Measurements from ENCODE around the gene BCL11A.

BCL11A gene

GRCh38 chr2:60544954-60545560 is 8.4 kb downstream of the BCL11A start:
- no peak for DNase-seq (ENCODE audit: low read depth)

GRCh38 chr2:60544062-60544461 is 9.4 kb downstream of the BCL11A start:
- no peak for DNase-seq (ENCODE audit: low read depth)

DNA sequence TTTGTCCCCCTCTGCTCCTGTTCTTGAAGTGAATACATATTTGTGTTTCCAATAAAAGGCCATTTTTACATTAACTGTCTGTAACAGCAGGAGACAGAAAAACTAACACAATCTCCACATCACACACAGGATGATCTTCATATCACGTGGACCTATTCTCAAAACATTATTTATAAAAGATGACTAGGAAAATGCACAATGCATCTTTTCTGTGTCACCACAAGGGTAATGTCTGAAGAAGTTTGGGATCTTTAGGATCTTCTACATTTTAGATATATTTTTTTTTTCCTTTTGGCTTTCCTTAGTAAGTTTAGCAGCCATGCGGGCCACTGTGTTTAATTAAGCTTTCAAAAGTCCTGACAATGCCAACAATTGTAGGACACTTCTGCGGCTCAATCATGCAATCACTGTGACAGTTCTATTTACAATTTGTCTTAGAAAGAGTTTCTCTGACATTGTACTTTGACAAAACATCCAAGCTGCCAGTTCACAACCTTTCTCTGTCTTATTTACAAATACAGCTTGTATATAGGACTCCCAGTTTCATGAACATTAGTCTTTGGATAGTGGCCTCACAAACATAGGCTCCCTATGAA is 12.3 kb downstream of the BCL11A start:
- no peak for DNase-seq (ENCODE audit: low read depth)

DNA sequence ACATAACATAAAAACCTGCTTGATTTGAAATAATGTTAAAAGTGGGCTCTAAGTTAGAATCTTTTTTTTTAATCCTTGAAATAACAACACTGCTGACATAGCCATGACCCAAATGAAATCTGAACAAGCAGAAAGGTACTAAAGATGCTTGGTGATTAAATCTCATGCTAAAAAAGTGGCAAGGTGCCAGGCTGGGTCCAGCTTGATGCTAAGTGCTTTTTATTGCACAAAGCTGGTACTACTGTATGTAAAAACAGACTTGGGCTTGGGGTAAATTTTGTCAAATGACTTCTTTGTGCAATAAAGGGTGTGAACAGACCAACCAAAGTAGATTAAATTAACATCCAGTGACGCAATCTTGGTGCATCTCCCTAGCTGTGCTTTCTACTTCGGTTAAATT is 13.4 kb downstream of the BCL11A start:
- DNase-seq (ENCODE audit: low read depth): no peak

GRCh38 chr2:60539140-60539539 is 14.3 kb downstream of the BCL11A start:
- no peak for DNase-seq (ENCODE audit: low read depth)

- DNase-seq (ENCODE audit: low read depth): no peak
Observed at GRCh38 chr2:60538101-60538500, 15.4 kb downstream of the BCL11A start.

GRCh38 chr2:60536746-60537145 is 16.7 kb downstream of the BCL11A start:
- no peak for DNase-seq (ENCODE audit: low read depth)

DNA sequence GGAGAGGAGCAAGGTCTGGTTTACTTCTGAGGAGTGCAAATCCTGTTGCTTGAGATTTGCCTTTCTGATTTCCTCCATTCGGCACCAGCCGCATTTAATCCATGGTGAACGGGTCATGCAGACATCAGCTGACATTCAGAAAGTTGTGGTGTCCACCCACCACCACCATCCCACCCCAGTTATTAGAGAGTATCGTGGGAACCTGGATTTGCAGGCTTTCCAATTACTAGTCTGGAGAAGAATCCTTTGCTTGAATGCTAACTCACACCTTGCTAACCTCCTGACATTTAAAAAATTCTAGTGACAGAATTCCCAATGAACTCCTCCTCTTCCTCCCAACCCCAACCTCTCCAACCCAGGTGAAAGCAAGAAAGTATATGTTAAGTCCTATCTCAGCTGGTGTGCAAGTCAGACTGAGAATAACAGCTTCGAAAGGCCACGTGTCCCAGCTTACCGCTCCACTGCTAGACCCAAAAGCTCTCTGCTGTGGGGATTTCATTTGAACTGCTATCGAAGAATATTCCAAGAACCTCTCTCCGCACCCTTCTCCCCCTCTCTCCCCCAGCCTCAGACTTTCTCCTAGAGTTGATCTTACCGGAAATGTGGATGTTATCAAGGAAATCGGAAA is 17.7 kb downstream of the BCL11A start:
- DNase-seq (ENCODE audit: low read depth): no peak

- DNase-seq (ENCODE audit: low read depth): no peak
Observed at GRCh38 chr2:60534892-60535684, 18.4 kb downstream of the BCL11A start.

- DNase-seq (ENCODE audit: low read depth): no peak
Observed at GRCh38 chr2:60534052-60534685, 19.3 kb downstream of the BCL11A start.

DNA sequence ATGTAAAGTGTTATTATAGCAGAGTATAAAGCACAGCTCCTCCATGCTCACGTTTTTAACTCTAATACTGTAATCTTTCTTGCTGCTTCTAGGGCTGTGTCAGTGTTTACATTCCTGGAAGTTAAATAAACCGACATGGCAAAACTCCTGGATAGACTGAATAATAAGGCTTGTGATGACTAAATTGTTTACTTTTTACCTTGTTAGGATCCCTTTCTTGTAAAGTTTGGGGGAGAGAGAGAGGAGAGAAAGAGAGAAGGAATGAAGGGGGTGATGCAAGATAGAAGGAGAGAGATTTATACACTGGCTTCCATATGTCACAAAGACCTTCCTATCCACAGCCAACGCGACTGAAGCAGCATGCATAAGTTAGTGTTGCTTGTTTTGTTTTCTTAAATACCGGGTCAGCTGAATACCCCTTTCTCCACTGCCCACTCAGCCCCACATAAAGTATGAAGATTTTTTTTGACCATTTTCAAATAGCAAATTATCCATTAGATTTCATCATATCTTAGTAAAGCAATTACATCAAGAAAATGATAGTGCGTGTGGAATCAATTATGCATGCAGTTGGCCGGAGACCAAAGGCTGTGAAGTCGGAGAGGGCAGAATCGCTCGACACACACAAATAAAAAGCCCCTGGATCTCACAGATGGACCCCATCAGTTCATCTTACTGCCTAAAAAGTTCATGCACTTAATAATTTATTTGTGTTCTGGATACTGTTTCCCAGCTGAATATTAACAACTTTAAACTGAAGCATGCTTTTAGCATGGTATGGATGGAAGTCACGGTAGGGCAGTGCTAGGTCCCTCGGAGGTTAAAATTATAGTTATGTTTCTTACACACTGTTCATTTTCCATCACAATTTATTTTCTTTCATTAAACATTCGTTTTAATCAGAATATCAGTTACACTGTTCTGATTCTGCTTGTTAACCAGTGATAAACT is 20.1 kb downstream of the BCL11A start:
- peak; percentile 28 for DNase-seq (ENCODE audit: low read depth)

GRCh38 chr2:60532421-60532820 is 21.0 kb downstream of the BCL11A start:
- no peak for DNase-seq (ENCODE audit: low read depth)

DNA sequence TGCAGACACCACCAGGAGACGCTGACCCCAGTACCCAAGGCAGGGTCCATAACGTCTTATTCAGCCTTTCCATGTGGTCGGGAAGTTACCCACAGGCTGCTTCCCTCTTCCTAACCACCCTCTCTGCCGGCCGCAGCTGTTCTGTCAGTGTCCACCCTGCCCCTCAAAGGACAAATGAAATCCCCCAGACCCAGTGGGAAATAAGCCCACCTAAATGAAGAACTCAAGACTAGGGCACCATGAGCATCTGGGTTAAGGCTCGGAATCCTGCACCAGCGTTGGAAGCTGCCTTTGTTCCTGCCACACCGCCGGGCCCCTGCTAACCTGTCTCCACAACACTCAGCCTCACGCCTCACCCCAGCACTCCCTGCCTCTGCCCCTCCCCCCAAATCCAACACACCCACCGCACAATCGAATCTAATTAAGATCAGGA is 21.7 kb downstream of the BCL11A start:
- no peak for DNase-seq (ENCODE audit: low read depth)

DNA sequence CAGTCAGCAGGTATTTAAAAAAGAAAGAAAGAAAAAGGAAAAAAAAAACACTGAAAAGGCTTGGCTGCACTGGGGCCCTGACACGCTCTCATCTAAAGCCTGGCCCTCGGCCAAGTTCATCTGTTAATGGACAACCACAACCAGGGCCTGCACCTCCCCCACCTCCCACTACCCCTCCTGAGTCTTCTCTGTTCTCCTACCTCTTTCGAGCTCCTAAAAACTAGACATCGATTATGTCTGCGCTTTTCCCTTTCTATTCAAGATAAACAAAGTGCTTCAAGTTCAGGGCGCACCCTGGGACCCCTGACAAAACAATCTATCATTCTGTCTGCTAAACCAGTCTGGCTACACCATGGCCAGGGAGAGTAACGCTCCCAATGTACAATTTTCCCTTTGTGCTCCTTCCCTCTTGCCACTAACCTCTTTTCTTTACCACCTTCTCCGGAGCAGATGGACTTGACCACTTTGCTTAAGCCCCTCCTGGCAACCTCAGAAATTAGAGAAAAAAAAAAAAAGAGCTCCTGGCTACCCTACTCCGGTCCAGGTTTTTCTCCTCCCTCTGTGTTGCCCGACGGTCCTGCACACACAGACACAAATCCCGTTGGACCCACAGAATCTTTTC is 22.7 kb downstream of the BCL11A start:
- DNase-seq (ENCODE audit: low read depth): no peak

GRCh38 chr2:60529785-60530627 is 23.4 kb downstream of the BCL11A start:
- DNase-seq (ENCODE audit: low read depth): no peak

- DNase-seq (ENCODE audit: low read depth): no peak
Observed at GRCh38 chr2:60529136-60529784, 24.2 kb downstream of the BCL11A start.

DNA sequence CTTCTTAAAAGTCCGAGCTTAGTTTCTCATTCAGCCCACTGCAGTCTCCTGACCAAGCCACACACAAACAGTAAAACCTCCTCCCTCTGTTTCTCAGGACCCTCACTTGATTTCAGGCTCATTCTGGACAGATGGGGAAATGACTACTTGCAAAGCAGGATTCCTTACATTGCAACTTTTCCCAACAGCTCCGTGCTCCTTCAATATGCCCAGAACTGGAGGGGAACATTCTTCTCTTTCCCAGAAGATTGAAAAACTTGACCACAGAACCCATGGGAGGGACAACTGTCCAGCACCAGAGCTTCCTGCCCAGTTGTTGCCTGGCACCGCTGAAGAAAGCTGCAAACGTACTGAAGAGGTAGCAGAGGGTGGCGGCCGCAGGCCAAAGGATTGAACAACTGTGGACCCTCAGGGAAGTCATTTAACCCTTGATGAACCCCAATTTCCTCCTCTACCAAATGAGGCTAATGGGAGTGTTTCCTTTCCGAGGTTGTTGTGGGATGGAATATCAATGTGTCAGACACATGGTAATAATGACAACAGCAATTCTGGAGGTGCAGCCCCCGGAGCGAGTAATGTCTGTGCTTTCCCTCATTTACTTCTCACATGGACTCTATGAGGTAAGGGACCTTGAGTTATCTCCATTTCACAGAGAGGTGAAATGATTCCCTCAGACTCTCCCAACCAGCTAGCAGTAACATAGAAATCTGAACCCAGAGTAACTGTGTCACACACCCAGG is 25.0 kb downstream of the BCL11A start:
- no peak for DNase-seq (ENCODE audit: low read depth)

DNA sequence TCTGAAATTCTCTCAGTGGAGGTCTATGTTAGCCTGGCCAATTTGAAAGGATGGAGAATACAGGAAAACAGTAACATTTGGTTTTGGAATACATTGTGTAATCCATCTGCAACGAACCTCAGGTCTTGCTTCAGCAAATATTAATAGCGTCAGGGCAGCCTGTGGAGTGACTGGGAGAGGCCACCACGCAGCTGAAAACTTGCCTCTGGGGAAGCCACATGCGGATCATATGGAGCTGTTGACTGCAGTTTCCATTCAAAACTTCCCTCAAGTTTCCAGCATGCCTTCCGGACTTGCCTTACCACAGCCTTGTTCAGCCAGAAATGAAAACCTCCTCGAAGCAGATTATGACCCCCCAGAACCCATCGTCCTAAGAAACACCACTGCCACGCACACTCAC is 25.7 kb downstream of the BCL11A start:
- no peak for DNase-seq (ENCODE audit: low read depth)

DNA sequence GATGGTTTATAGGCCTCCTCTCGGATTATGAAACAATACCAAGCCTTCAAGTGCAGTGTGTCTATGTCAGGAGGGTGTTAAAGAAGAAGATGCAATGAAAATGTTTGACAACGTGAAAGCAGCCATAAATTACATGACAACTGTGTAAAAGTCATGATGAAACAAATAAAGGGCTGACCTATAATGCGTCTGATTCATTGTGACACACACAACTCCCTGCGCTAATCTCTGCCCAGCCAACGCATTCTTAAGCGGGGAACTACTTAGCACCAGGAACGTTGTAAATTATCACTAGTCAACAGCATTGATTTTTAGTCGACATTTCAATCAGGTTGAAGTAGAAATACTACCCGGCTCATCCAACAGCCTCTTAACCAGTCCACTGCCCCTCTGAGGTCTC is 26.8 kb downstream of the BCL11A start:
- DNase-seq (ENCODE audit: low read depth): no peak
